GM12873 (cell line): ENCODE data around the gene TLR9.

Experiments used
- TF ChIP-seq, protein P1 (sequence below): IDR thresholded peaks from 2 replicates; pipeline ENCODE4 v1.5.1; 2012; ENCODE audit warnings: low read depth, mild to moderate bottlenecking, moderate library complexity, low read length, control low read depth; ENCODE audit not compliant: insufficient read depth; ENCODE audit errors: missing control alignments

The TLR9 gene

DNA sequence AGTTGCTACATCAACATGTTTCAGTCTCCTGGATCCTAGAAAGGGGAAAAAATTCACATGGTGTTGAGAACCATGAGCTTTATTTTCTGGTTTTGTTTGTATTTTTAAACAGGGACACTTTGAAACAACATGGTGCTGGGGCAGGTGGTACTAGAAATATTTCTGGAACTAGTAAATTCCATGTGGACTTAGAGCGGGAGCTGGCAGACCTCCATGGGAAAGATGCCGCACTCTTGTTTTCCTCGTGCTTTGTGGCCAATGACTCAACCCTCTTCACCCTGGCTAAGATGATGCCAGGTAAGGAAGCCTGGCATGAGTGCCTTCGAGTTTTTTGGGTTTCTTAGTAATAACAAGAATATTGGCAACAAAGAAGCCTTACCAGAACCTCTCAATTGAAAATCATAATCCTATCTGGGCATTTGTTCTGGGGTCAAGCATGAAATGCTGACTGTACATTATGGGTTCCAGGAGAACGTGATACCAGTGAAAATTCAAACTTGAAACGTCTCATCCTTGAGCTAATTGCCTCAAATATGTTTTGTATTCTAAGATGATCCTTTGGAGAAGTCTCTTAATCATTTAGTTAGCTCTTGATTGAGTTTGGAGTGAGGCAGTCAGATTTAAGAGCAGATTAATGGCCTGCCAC is 19.6 kb downstream of the TLR9 start:
- TF ChIP-seq, protein P1, sequence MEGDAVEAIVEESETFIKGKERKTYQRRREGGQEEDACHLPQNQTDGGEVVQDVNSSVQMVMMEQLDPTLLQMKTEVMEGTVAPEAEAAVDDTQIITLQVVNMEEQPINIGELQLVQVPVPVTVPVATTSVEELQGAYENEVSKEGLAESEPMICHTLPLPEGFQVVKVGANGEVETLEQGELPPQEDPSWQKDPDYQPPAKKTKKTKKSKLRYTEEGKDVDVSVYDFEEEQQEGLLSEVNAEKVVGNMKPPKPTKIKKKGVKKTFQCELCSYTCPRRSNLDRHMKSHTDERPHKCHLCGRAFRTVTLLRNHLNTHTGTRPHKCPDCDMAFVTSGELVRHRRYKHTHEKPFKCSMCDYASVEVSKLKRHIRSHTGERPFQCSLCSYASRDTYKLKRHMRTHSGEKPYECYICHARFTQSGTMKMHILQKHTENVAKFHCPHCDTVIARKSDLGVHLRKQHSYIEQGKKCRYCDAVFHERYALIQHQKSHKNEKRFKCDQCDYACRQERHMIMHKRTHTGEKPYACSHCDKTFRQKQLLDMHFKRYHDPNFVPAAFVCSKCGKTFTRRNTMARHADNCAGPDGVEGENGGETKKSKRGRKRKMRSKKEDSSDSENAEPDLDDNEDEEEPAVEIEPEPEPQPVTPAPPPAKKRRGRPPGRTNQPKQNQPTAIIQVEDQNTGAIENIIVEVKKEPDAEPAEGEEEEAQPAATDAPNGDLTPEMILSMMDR, result no peak

DNA sequence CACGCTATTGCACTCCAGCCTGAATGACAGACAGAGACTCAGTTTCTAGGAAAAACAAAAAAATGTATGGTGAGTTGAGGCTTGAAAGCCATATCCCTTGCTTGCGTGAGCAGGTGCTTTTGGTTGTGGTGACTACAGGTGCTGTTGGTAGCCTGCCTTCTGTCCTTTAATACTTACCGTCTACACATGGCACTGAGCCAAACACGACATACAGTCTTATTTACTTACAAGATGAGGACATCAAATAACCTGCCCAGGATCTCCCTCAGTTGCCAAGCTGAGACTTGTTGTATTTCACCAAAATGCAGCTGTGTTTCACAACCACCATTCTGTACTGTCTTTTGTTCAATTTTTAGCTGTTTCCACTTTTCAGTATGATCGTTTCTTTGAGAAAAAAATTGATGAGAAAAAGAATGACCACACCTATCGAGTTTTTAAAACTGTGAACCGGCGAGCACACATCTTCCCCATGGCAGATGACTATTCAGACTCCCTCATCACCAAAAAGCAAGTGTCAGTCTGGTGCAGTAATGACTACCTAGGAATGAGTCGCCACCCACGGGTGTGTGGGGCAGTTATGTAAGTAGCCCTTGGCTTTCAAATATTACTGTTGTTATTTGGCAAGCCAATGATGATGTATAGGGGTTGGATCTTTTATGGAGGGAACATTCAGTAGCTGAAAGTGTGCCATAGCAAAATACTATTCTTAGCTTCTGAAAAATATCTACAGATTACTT is 20.9 kb downstream of the TLR9 start:
- TF ChIP-seq, protein P1, result no peak

DNA sequence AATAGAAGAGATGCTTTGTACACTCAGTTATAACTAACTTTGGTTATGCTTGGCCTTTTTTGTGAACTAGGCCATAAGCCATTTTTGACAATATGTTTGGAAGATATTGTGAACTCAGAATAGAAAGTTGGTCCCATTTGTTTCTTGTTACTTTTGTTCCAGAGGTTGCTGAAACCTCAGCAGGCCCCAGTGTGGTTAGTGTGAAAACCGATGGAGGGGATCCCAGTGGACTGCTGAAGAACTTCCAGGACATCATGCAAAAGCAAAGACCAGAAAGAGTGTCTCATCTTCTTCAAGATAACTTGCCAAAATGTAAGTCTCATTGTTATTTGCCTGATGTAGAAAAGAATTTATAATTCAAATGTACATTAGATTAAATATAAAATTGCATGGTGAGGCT is 21.7 kb downstream of the TLR9 start:
- TF ChIP-seq, protein P1, result no peak

DNA sequence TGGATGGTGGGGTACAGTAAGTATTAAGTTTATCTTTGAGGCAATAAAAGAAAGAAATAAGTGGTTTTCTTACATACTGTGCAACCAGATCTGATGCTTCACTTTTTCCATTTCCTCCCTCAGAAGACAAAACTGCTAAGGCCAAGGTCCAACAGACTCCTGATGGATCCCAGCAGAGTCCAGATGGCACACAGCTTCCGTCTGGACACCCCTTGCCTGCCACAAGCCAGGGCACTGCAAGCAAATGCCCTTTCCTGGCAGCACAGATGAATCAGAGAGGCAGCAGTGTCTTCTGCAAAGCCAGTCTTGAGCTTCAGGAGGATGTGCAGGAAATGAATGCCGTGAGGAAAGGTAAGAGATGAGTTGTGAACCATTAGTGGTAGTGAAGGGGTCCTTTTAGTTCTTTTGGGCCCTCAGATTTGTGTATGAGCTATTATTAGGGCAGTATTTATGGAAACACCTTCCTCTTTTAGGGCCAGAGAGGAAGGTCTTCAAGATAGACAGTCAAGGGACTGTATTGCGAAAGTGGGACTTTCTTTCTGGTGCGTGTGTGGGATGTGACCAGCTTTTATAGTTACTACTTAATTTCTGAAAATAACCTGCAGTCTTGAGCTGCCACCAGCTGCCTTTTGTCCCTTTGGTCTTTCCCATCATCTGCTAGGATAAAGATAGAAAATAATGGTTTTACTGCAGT is 22.9 kb downstream of the TLR9 start:
- TF ChIP-seq, protein P1, result no peak

DNA sequence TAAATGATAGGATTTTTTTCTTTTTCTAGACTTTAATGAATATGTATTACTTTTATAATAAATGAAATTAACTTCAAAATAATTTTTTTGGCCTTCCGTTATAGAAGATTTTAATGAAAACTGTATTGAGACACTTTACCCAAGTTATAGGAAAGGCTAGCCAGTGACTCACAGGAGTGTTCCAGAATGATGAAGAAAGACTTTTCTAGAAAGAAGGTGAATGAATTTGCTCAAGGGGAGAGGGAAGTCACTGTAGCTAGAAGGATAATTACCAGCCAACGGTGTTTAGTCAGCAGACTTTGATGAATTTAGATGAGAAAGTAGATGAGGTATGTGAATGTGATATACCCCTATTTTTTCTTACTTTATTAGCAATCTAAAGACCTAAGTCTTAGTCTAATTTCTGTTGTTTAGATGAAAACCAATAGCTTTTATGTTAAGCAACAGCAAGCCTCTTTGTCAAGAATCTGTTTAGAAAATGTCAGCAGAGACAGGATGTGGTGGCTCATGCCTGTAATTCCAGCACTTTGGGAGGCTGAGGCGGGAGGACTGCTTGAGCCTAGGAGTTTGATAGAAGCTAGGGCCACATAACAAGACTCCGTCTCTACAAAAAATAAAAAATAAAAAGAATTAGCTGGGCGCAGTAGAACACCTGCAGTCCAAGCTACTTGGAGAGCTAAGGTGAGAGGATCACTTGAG is 24.3 kb downstream of the TLR9 start:
- TF ChIP-seq, protein P1, result no peak

DNA sequence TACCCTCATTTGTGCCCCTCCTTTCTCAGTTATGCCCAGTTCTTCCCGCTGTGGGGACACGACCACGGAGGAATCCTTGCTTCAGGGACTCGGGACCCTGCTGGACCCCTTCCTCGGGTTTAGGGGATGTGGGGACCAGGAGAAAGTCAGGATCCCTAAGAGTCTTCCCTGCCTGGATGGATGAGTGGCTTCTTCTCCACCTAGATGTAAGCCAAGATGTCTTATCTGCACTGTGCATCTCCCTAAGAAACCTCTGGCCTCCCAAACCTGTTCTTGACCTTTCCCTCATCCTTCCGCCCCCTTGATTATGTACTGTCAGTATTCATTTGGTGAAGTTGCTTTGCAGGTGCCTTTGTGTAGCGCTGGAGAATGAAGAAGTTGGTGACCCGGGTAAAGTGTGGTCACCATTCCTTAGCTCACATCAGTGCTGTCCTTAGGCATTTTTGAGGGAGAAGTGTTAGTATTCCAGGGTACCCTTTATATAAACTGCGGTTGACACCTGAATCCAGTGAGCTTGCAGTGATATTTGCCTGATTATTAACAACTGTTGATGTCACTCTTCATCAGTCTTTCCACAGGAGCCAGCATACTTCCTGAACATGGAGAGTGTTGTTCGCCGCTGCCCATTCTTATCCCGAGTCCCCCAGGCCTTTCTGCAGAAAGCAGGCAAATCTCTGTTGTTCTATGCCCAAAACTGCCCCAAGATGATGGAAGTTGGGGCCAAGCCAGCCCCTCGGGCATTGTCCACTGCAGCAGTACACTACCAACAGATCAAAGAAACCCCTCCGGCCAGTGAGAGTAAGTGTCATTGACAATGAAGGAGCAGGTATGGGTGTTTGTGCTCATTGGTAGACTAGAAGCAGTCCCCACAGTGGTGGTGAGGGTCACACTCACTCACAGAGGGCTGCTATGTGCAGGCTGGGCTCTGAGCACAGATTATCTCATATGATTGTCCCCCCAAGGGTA is 26.5 kb downstream of the TLR9 start:
- TF ChIP-seq, protein P1, result no peak
